Duodenal mucosa (tissue), 2 donors: Measurements from ENCODE around the gene ENDOD1.

Source experiments
- H3K27ac ChIP-seq: one replicate; pipeline ENCODE4 v1.7.0; 2013; ENCODE audit warnings: low read depth, low read length
- H3K27me3 ChIP-seq, 2 donors: one replicate each; pipeline ENCODE4 v1.7.0; 2013; ENCODE audit warnings: low read length in 2 of 2, control low read depth in 1 of 2; ENCODE audit not compliant: insufficient read depth in 2 of 2, control insufficient read depth in 1 of 2
- H3K36me3 ChIP-seq, 2 donors: one replicate each; pipeline ENCODE4 v1.7.0; 2013; ENCODE audit warnings: low read length in 2 of 2, control low read depth in 1 of 2; ENCODE audit not compliant: insufficient read depth in 2 of 2, control insufficient read depth in 1 of 2
- H3K4me1 ChIP-seq, 2 donors: one replicate each; pipeline ENCODE4 v1.7.0; 2013; ENCODE audit warnings: low read length in 2 of 2, control low read depth in 1 of 2; ENCODE audit not compliant: insufficient read depth in 2 of 2, control insufficient read depth in 1 of 2
- H3K4me3 ChIP-seq, 2 donors: one replicate each; pipeline ENCODE4 v1.7.0; 2013; ENCODE audit warnings: low read length in 2 of 2, low read depth in 1 of 2
- H3K9ac ChIP-seq, 2 donors: one replicate each; pipeline ENCODE4 v1.7.0; 2013; ENCODE audit warnings: low read length in 2 of 2, low read depth in 1 of 2
- H3K9me3 ChIP-seq, 2 donors: one replicate each; pipeline ENCODE4 v1.7.0; 2013; ENCODE audit warnings: low read length in 2 of 2, control low read depth in 1 of 2; ENCODE audit not compliant: control insufficient read depth in 1 of 2

Gene ENDOD1

GRCh38 chr11:95086836-95087570 is 2.6 kb upstream of the ENDOD1 start:
- H3K9ac ChIP-seq, result no peak overlapping the region
- peaks cover 17 to 20% of the 10 kb centered on the region in 2 donors for H3K4me1 ChIP-seq
- no peak overlapping the region for H3K4me3 ChIP-seq
- H3K36me3 ChIP-seq, result no peaks in the 10 kb centered on the region
- H3K27me3 ChIP-seq, result no peaks in the 10 kb centered on the region
- H3K27ac ChIP-seq, result no peak overlapping the region
- no peaks in the 10 kb centered on the region for H3K9me3 ChIP-seq

- no peaks in the 10 kb centered on the region for H3K9me3 ChIP-seq
- peak overlapping the region; percentile 74 for H3K27ac ChIP-seq
- peaks cover 34 to 37% of the 10 kb centered on the region in 2 donors for H3K4me1 ChIP-seq
- peak overlapping the region; percentile 75 to 81 for H3K4me3 ChIP-seq
- peak overlapping the region; percentile 53 to 65 for H3K9ac ChIP-seq
- H3K36me3 ChIP-seq, result no peaks in the 10 kb centered on the region
- H3K27me3 ChIP-seq, result no peaks in the 10 kb centered on the region
These were observed 563 bp upstream of the ENDOD1 start for GRCh38 chr11:95088946-95089619.

DNA sequence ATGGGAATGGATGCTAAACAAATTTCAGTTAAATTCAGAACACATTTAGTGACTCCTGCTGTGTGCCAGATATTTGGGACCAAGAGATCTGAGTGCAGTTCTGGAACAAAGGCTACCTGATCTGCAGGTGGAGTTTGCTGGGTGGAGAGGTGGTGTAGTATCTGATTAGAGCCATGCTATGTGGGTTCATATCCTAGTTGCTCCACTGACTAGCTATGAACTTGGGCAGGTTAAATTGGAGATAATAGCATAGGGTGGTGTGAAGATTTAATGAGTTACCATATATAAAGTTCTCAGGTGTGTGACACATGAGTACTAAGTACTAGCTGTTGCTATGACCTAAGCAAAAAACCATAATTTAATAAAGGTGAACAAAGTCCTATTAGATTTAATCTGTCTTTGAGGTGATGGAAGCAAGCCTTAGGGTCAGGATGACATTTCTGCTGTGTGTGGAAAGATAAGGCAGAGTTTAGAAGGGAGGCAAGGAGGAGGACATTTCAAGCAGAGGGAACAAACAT is 2.1 kb downstream of the ENDOD1 start:
- H3K9ac ChIP-seq, result peak overlapping the region in 1 of 2 donors; percentile 9
- peaks cover 34 to 37% of the 10 kb centered on the region in 2 donors for H3K4me1 ChIP-seq
- peak overlapping the region; percentile 14 to 75 for H3K4me3 ChIP-seq
- H3K27ac ChIP-seq, result peak overlapping the region; percentile 33
- no peaks in the 10 kb centered on the region for H3K36me3 ChIP-seq
- no peaks in the 10 kb centered on the region for H3K27me3 ChIP-seq
- no peaks in the 10 kb centered on the region for H3K9me3 ChIP-seq

DNA sequence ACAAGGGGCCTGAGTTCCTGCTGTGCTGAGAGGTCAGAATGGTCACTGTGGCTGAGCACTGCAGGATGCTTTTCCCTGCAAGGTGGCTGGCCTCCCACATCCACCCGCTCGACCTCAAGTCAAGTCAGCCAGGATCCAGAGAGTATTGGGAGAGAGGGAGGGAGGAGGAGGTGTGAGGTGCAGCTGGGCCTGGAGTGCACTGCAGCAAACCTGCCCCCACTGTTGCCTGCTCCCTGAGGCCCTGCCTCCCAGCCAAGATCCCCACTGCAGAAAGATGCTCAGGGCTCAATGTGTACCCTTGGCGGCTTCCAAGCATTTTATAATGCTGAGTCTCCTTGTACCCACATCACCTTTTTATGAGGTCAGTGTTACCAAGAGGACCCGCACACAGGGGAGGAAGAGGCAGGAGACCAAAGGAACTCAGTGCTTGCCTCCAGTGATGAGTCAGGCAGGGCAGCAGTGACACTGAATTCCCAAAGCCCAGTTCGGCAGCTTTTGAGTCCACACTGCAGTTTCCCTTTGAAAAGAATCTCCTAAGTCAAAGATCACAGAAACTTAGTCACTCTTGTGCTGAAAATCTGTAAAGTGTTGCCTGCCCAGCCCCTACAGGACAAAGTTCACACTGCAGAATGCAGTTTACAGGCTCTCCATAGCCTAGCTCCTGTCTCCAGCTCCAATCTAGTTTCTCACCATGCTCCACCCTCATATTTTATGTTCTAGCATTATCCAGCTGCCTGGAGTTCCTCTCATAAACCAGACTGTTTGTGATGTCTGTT is 3.1 kb downstream of the ENDOD1 start:
- Histone ChIP-seq H3K27me3 (no peaks in the 10 kb centered on the region), H3K4me1 (peaks cover 34 to 37% of the 10 kb centered on the region in 2 donors), H3K9me3 (no peaks in the 10 kb centered on the region), H3K36me3 (no peaks in the 10 kb centered on the region), H3K9ac (peak overlapping the region in 1 of 2 donors; percentile 8), H3K27ac (peak overlapping the region; percentile 33), H3K4me3 (peak overlapping the region; percentile 10 to 14)

DNA sequence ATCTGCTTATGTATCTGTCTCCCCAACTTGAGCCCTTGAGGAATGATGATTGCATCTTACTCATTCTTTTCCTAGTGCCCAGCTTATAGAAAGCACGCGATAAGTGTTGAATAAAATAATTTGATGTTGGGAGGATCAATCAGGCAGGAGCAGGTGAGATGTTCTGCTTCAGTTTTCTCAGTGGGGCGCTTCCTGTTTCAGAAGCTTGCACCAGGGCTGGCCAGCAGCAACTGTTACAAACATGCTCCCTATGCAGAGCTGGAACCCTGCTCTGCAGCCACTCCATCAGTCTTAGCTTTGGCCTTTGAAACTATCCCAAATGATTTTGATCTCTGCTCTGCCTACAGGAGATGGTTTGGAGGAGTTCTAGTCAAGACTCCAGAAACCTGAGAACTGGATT is 3.9 kb downstream of the ENDOD1 start:
- Histone ChIP-seq H3K36me3 (no peaks in the 10 kb centered on the region), H3K4me3 (no peak overlapping the region), H3K27ac (no peak overlapping the region), H3K4me1 (peaks cover 36 to 40% of the 10 kb centered on the region in 2 donors), H3K9me3 (no peaks in the 10 kb centered on the region), H3K9ac (peak overlapping the region in 1 of 2 donors; percentile 8), H3K27me3 (no peaks in the 10 kb centered on the region)

DNA sequence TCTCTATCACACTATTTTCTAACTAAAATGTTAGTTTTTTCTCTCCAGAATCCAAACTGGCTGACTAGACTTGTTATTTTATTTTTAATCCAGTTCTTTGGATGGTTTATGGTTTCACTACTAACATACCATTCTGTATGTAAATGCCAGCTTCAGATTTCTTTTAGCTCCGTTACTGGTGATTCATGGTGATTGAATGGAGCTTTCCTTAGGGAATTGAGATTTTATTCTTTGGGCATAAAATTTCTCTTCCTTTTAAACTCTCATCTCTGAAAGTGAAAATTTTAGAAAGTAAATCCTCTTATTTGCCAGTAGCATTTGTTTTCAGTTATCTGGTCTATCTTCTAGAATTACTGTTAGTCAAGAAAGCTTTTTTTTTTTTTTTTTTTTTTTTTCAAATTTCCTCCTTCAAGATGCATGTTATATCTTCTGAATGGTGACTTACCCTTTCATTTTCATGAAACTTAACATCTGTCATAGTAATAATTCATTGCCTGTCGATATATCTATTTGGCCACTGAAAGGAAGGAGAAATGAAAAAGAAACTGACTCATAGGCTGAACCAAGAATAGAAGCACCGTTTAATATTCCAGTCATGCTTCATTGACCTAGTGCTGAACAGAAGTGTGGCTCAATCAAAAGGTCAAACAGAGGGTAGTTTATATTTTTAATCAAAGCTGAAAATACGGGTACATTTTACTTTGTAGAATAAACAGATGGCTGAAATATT is 6.4 kb downstream of the ENDOD1 start:
- Histone ChIP-seq H3K4me1 (peaks cover 36 to 37% of the 10 kb centered on the region in 2 donors), H3K27ac (no peak overlapping the region), H3K9me3 (no peaks in the 10 kb centered on the region), H3K9ac (no peak overlapping the region), H3K4me3 (no peak overlapping the region), H3K27me3 (no peaks in the 10 kb centered on the region), H3K36me3 (no peaks in the 10 kb centered on the region)

- no peaks in the 10 kb centered on the region for H3K9me3 ChIP-seq
- H3K4me1 ChIP-seq, result peaks cover 26% of the 10 kb centered on the region in 2 donors
- H3K36me3 ChIP-seq, result no peaks in the 10 kb centered on the region
- no peak overlapping the region for H3K4me3 ChIP-seq
- no peak overlapping the region for H3K27ac ChIP-seq
- H3K9ac ChIP-seq, result no peak overlapping the region
- H3K27me3 ChIP-seq, result no peaks in the 10 kb centered on the region
These were observed 7.6 kb downstream of the ENDOD1 start for GRCh38 chr11:95097209-95097608.

GRCh38 chr11:95098826-95099225 is 9.2 kb downstream of the ENDOD1 start:
- Histone ChIP-seq H3K4me3 (no peak overlapping the region), H3K4me1 (peaks cover 10 to 11% of the 10 kb centered on the region in 2 donors), H3K36me3 (no peaks in the 10 kb centered on the region), H3K9ac (no peak overlapping the region), H3K27me3 (no peaks in the 10 kb centered on the region), H3K9me3 (no peaks in the 10 kb centered on the region), H3K27ac (no peak overlapping the region)

GRCh38 chr11:95100191-95100648 is 10.6 kb downstream of the ENDOD1 start:
- no peaks in the 10 kb centered on the region for H3K9me3 ChIP-seq
- peaks cover 10 to 11% of the 10 kb centered on the region in 2 donors for H3K4me1 ChIP-seq
- H3K27me3 ChIP-seq, result no peaks in the 10 kb centered on the region
- no peak overlapping the region for H3K9ac ChIP-seq
- H3K27ac ChIP-seq, result no peak overlapping the region
- no peaks in the 10 kb centered on the region for H3K36me3 ChIP-seq
- H3K4me3 ChIP-seq, result no peak overlapping the region
